SK-N-MC (cell line): ENCODE measurements around the gene JADE2.

Experiments used
- EZH2 ChIP-seq: fragments of 200-600 bp; sonication (generic); IDR thresholded peaks from one replicate; pipeline ENCODE4 v1.6.1; 2017; ENCODE audit warnings: antibody characterized with exemption
- FOXP2 ChIP-seq: optimal IDR thresholded peaks from 2 replicates; pipeline ENCODE3; 2011; ENCODE audit warnings: mild to moderate bottlenecking, moderate library complexity; ENCODE audit not compliant: insufficient read depth; ENCODE audit errors: extremely low read length, control extremely low read depth
- POLR2AphosphoS5 ChIP-seq: IDR thresholded peaks from 2 replicates; pipeline ENCODE4 v1.6.1; 2012; ENCODE audit warnings: mild to moderate bottlenecking, low read depth, low read length, borderline replicate concordance

GRCh38 chr5:134567641-134568336 is 42.3 kb downstream of the JADE2 start:
- no peak for TF ChIP-seq POLR2AphosphoS5
- TF ChIP-seq EZH2 = no peak
- no peak for TF ChIP-seq FOXP2
